NB4 (cell line): Measurements from ENCODE around the gene KCNC1.

ENCODE experiments used
- DNase-seq: peaks from one replicate; pipeline ENCODE4 v3.0.0; 2010; ENCODE audit warnings: low read depth
- H3K4me3 ChIP-seq: one replicate; pipeline ENCODE4 v1.5.1; 2011; ENCODE audit warnings: mild to moderate bottlenecking, low read depth, low read length, moderate library complexity
- MYC ChIP-seq: IDR thresholded peaks from 2 replicates; pipeline ENCODE4 v1.6.1; 2011; ENCODE audit warnings: low read depth, low read length
- POLR2A ChIP-seq: IDR thresholded peaks from 2 replicates; pipeline ENCODE4 v1.6.1; 2011; ENCODE audit warnings: mild to moderate bottlenecking; ENCODE audit not compliant: insufficient read length; ENCODE audit errors: extremely low read depth
- TF ChIP-seq, protein P1 (sequence below): IDR thresholded peaks from 2 replicates; pipeline ENCODE4 v1.6.1; 2011; ENCODE audit warnings: low read depth, low read length
- TF ChIP-seq, protein P2 (sequence below): IDR thresholded peaks from one replicate; pipeline ENCODE4 v1.5.1; 2012; ENCODE audit warnings: low read depth, low read length

KCNC1 gene

DNA sequence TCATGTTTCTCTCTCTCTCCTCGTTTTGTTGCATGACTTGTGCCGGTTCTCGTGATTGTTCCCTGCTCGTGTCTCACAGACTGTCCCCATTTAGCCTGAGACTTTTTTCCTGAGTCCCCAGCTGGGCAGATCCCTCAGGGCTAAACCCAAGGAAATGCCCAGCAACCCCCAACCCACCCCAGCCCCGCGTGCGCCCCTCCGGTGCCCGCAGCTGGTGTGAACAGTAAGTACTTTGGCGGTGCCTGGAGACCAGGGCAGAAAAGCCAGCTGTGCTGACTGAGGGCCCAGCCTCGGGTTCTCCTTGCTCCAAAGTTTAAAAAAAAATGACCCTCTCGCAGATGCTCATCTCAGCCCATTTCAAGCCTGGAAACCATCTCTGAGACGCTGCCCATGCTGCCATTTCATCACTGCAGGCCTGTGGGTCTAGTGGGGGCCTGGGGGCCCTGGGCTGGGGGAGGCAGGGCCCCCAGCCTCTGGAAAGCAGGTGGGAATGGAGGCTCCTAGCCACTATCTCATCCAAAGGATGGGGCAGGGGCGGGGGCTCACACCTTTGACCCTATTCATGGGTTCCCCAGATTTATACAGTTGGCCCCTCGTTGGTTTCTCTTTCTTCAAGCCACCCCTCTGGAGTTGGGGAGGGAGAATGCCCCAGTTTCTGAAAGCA lies 41.8 kb downstream of the KCNC1 start:
- H3K4me3 ChIP-seq: no peak overlapping the region
- DNase-seq: no peak
- TF ChIP-seq POLR2A: no peak
- TF ChIP-seq, protein P1, sequence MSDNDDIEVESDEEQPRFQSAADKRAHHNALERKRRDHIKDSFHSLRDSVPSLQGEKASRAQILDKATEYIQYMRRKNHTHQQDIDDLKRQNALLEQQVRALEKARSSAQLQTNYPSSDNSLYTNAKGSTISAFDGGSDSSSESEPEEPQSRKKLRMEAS: no peak
- TF ChIP-seq, protein P2, sequence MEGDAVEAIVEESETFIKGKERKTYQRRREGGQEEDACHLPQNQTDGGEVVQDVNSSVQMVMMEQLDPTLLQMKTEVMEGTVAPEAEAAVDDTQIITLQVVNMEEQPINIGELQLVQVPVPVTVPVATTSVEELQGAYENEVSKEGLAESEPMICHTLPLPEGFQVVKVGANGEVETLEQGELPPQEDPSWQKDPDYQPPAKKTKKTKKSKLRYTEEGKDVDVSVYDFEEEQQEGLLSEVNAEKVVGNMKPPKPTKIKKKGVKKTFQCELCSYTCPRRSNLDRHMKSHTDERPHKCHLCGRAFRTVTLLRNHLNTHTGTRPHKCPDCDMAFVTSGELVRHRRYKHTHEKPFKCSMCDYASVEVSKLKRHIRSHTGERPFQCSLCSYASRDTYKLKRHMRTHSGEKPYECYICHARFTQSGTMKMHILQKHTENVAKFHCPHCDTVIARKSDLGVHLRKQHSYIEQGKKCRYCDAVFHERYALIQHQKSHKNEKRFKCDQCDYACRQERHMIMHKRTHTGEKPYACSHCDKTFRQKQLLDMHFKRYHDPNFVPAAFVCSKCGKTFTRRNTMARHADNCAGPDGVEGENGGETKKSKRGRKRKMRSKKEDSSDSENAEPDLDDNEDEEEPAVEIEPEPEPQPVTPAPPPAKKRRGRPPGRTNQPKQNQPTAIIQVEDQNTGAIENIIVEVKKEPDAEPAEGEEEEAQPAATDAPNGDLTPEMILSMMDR: no peak
- TF ChIP-seq MYC: no peak

DNA sequence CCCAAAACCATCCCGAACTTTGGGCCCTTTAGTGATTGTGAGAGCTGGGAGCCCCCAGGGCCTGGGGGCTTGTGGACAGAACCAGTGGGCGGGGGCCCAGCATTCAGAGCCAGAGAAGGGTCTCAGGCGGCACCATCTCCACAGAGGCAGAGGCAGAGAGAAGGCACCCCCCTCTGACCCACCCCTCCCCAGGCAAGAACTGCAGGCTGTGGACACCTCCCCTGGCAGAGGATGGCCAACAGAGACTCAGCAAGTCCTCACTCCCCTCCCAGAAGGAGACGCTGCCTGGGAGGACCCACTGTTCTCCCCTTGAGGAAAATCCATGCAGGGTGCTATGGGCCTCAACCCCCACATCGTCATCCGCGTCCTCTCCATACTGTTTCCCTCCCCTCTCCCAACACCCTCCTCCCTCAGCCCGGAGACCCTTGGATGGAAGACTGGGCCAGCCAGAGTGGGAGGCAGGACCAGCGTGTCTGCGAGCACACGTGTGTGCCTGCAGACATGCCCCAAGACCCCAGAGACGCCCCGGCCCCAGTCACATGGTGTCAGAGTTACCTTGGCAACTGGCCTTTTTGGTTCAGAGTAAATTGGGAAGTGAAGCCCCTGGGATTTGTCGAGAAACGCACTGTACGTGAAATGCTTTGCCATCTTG lies 42.6 kb downstream of the KCNC1 start:
- TF ChIP-seq, protein P2: no peak
- no peak for TF ChIP-seq POLR2A
- TF ChIP-seq, protein P1: no peak
- no peak for TF ChIP-seq MYC
- no peak overlapping the region for H3K4me3 ChIP-seq
- no peak for DNase-seq

DNA sequence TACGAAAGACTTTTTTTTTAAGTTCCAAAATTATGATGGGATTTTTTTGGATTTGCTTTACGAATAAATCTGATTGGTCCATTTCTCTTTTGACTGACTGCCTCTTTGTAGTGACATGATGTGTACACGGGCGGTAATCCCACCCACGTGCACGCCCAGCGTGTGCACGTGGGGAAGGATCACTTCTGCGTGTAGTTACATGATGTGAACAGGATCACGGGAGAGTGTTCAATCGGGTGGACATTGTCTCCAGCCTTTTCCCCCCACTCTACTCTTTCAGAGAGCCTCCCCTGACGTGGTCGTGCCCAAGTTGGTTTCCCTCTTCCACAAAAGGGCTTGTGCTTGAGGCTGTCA lies 43.1 kb downstream of the KCNC1 start:
- H3K4me3 ChIP-seq: no peak overlapping the region
- no peak for DNase-seq
- TF ChIP-seq POLR2A: no peak
- TF ChIP-seq, protein P1: no peak

DNA sequence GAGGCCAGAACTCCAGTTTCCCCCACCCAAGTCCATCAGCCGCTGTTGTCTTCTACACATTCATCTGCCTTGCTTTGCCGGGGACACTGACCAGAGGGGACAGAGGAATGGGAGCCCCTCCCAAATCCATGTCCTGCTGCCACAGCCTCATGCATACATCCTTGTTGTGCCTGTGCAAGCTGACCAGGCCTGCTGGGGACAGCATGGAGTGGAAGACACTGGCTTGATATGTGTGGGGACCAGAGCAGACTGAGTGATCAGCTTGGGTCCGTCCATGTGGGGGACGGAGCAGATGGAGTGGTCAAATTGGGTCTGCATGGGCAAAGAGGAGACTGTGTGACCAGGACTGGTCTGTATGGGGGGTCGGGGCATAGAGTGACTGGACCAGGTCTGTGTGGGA lies 43.8 kb downstream of the KCNC1 start:
- no peak for DNase-seq
- TF ChIP-seq, protein P2: no peak
- TF ChIP-seq POLR2A (no peak), MYC (no peak)
- TF ChIP-seq, protein P1: no peak
- no peak overlapping the region for H3K4me3 ChIP-seq

DNA sequence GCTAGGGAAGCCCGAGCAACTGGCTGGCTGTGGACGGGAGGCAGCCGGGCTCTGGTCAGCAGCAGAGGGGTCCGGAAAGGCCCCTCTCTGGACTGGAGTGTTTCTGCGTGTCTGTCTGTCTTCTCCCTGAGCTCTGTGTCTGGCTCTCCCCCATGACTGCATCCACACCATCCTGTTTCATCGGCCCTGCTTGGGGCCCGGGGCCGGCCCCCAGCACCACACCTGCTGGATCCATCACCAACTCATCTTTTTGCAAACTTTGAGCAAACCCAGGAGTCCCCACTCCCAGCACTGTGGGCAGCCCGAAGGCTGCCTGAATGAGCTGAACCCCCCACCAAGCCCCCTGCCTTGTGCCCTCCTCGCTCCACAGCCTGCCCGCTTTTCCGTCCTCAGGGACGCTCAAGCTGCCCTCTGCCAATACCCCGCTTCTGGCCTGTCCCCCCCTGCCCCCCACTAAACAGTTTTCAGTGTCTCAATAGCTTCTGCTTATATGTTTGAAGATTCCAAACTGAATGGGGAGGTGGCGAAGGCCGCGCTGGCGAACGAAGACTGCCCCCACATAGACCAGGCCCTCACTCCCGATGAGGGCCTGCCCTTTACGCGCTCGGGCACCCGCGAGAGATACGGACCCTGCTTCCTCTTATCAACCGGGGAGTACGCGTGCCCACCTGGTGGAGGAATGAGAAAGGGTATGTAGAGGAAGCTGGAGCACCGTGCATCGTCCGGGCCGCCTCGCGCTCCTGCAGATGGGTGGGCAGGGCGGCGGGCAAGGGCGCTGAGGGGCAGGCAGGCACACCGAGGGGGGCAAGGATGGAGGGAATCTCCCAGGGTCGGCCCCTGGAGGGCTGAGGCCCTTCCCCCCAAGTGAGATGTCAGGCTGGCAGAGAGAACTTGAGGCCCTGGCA lies 44.6 kb downstream of the KCNC1 start:
- H3K4me3 ChIP-seq: no peak overlapping the region
- no peak for DNase-seq
- TF ChIP-seq POLR2A (no peak), MYC (no peak)
- TF ChIP-seq, protein P2: no peak
- TF ChIP-seq, protein P1: no peak
